Tibial artery (tissue), 4 donors: ENCODE data around the gene DDX60.

Source experiments
- DNase-seq, 2 donors: peaks; one replicate each; pipeline ENCODE4 v3.0.0-alpha.2; 2019
- H3K27ac ChIP-seq, 2 donors: fragments of 200-600 bp; sonication (generic) in 1 of 2; 1 replicate in 1 of 2; 2 replicates in 1 of 2; pipeline ENCODE4 v1.5.1; 2018 to 2019; ENCODE audit warnings: mild to moderate bottlenecking in 1 of 2
- H3K27me3 ChIP-seq, 2 donors: fragments of 200-600 bp; sonication (generic) in 1 of 2; one replicate each; pipeline versions ENCODE4 v1.5.1 to v1.6.0; 2016 to 2019
- H3K36me3 ChIP-seq, 3 donors: fragments of 200-600 bp; sonication (generic) in 2 of 3; one replicate each; pipeline ENCODE4 v1.5.1; 2016 to 2019; ENCODE audit warnings: mild to moderate bottlenecking in 2 of 3
- H3K4me1 ChIP-seq, 4 donors: fragments of 200-600 bp; sonication (generic) in 2 of 4; 1 replicate in 3 of 4; 2 replicates in 1 of 4; pipeline ENCODE4 v1.5.1; 2016 to 2019
- H3K4me3 ChIP-seq, 2 donors: fragments of 200-600 bp; sonication (generic) in 1 of 2; 1 replicate in 1 of 2; 2 replicates in 1 of 2; pipeline ENCODE4 v1.5.1; 2018 to 2019; ENCODE audit warnings: mild to moderate bottlenecking in 2 of 2
- H3K9me3 ChIP-seq, 3 donors: fragments of 200-600 bp; sonication (generic) in 1 of 3; one replicate each; pipeline ENCODE4 v1.5.1; 2016 to 2019
- CTCF ChIP-seq, 2 experiments: fragments of 200-600 bp in 1 of 2; fragments of 450-650 bp in 1 of 2; IDR thresholded peaks; one replicate each; pipeline ENCODE4 v1.5.1; 2017 to 2019; ENCODE audit warnings: antibody characterized with exemption in 2 of 2, mild to moderate bottlenecking in 1 of 2, moderate library complexity in 1 of 2
- intact Hi-C: fragments of 100-400 bp; cut with DNase I; formaldehyde crosslinking; loops from one replicate; pipeline ENCODE4 v1.15.0; 2023; ENCODE audit warnings: low total_unique reads

Gene DDX60

DNA sequence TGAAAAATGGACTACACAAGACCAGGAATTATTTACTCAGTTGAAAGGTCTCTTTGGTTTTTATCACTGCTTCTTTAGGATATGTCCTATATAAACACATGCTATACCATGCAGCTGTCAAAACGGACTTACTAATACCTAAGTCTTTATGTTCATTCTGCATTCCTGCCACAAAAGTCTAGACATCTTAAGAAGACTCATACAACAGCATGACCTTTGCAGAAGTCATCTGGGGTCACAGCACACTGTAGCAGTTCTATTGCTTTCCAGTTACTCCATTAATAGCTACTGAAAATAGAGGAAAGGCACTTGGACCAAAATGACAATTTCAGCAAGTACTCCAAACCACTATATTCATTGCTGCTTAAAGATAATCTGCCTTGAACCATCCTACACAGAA, 53.2 kb downstream of the DDX60 start:
- Histone ChIP-seq H3K9me3 (no peaks in the 10 kb centered on the region), H3K4me3 (no peak overlapping the region), H3K4me1 (peaks cover 0 to 17% (median 0%) of the 10 kb centered on the region in 4 donors), H3K27ac (no peak overlapping the region), H3K27me3 (no peaks in the 10 kb centered on the region), H3K36me3 (peaks cover 14 to 45% (median 29%) of the 10 kb centered on the region in 3 donors)
- TF ChIP-seq CTCF (IDR thresholded peaks at IDR 0.05): no peak
- intact Hi-C loops: no loop called here
- no peak for DNase-seq

DNA sequence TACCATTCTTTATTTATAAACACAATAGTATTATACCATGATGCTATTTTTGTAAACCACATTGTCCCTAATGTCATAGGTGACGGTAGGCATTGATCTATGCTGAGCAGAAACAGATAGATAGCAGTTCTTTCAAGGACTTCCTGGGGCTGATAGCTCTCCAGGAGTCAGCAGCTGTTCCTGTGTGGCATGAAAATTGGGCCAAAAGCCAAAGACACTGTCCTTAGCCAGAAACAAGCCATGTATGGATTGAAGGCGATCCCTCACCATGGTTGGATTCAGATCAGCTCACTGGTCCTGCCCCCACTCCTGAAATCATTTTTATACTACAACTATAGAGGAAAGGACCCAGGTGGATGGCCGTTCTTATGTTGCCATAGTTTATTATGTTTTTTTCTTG, 53.6 kb downstream of the DDX60 start:
- peaks cover 18 to 47% (median 32%) of the 10 kb centered on the region in 3 donors for H3K36me3 ChIP-seq
- no peaks in the 10 kb centered on the region for H3K9me3 ChIP-seq
- intact Hi-C loops: no loop called here
- H3K4me3 ChIP-seq: no peak overlapping the region
- no peak for TF ChIP-seq CTCF (IDR thresholded peaks at IDR 0.05)
- DNase-seq: no peak
- H3K27ac ChIP-seq: no peak overlapping the region
- no peaks in the 10 kb centered on the region for H3K27me3 ChIP-seq
- peaks cover 0 to 17% (median 0%) of the 10 kb centered on the region in 4 donors for H3K4me1 ChIP-seq

DNA sequence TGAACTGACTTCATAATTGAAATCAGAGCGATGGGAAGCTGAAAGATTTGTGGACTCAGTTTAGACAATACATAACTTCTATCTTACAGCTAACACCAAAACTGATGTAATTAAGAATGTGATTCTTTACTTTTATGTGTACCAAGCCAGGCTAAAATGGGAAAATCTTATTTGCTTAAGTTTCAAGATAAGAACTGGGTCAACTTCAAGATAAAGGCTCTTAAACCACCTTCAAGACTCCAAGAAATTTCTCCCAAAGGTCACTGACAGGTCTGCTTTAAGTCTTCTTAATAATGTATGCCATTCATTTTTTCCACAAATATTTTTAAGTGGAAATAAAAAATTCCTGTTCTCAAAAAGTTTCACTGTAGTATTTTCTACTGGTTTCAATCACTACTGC, 55.5 kb downstream of the DDX60 start:
- Histone ChIP-seq H3K4me1 (peaks cover 0 to 17% (median 0%) of the 10 kb centered on the region in 4 donors), H3K9me3 (no peaks in the 10 kb centered on the region), H3K27me3 (no peaks in the 10 kb centered on the region), H3K27ac (no peak overlapping the region), H3K36me3 (peaks cover 19 to 32% (median 25%) of the 10 kb centered on the region in 3 donors), H3K4me3 (no peak overlapping the region)
- no peak for TF ChIP-seq CTCF (IDR thresholded peaks at IDR 0.05)
- intact Hi-C loops: no loop called here
- DNase-seq: no peak

DNA sequence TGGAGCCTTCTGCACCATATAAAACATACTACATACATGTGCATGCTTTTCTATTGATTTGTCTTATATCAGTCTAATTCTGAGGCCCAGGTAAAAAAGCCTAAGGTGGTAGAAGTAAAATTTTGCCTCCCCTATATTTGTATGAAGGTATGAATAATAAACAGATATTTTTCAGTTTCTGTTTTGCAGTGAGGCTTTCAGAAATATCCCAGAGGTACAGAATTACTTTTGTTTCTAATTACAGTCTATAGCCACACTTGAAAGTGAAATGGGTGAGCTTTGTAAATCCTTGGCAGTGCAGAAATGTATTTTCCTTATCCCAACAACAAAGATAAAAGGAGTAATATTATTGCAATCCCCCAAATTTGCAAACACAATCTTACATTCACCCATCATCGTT, 59.5 kb downstream of the DDX60 start:
- DNase-seq: no peak
- no peak for TF ChIP-seq CTCF (IDR thresholded peaks at IDR 0.05)
- H3K4me3 ChIP-seq: no peak overlapping the region
- no peak overlapping the region for H3K27ac ChIP-seq
- H3K27me3 ChIP-seq: no peaks in the 10 kb centered on the region
- intact Hi-C loops: no loop called here
- no peaks in the 10 kb centered on the region for H3K9me3 ChIP-seq
- peaks cover 14 to 48% (median 27%) of the 10 kb centered on the region in 3 donors for H3K36me3 ChIP-seq
- no peaks in the 10 kb centered on the region for H3K4me1 ChIP-seq

DNA sequence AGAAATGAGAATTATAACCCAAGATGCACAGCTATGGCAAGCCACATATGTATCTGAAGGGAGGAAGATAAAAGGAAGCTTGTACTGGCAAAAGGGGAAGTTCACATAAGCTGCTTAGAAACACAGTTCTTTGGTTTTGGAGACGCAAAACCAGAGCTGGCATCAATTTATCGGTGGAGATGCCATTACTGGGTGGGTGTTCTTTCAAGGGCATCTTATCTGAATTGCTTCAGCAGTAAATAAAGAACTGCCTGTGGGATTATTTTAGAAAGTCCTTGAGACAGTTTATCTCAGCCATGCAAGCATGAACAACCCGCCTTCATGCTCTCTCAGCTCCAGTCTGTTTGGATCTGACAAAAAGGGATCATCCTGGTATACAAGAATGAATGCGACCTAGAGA, 60.8 kb downstream of the DDX60 start:
- Histone ChIP-seq H3K9me3 (no peaks in the 10 kb centered on the region), H3K27ac (no peak overlapping the region), H3K4me1 (no peaks in the 10 kb centered on the region), H3K4me3 (no peak overlapping the region), H3K36me3 (peaks cover 14 to 58% (median 40%) of the 10 kb centered on the region in 3 donors), H3K27me3 (no peaks in the 10 kb centered on the region)
- no peak for TF ChIP-seq CTCF (IDR thresholded peaks at IDR 0.05)
- DNase-seq: no peak
- intact Hi-C loops: no loop called here

DNA sequence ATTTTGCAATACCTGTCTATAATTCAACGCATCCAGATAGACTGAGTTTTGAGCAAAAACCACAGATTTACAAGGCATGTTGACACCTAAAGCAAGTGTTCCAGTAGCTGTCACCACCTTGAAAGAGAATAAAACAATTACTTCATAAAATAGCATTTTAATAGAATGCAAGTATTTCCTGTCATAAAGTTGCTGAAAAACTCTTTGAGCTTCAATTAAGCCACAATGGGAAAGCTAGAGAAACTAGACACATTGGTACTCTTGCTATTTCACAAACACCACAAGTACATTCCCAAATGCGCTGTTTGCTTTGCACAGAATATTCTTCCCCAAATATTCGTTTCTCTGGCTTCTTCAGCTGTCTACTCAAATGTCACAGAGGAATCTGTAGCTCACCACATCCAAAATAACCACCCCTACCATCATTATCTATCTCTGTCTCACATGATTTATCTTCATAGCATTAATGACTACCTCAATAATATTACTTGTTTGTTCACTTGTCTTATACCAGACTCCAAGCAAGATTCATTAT, 70.3 kb downstream of the DDX60 start:
- peaks cover 39 to 58% (median 49%) of the 10 kb centered on the region in 3 donors for H3K36me3 ChIP-seq
- H3K9me3 ChIP-seq: peaks cover 0 to 3% (median 0%) of the 10 kb centered on the region in 3 donors
- H3K27ac ChIP-seq: no peak overlapping the region
- intact Hi-C loops: no loop called here
- no peak overlapping the region for H3K4me3 ChIP-seq
- TF ChIP-seq CTCF (IDR thresholded peaks at IDR 0.05): no peak
- no peaks in the 10 kb centered on the region for H3K27me3 ChIP-seq
- DNase-seq: no peak
- no peaks in the 10 kb centered on the region for H3K4me1 ChIP-seq
